NK-92 (cell line): ENCODE results near the gene KRTAP10-2.
"Not testable (repeated sequence)": the region's sequence is repeated elsewhere in the genome, so short reads cannot be mapped to it uniquely, and the experiment has no call there.

ENCODE experiments used
- DNase-seq: peaks from one replicate; lab custom pipeline; 2025; ENCODE audit not compliant: unreplicated experiment; lab: John Stamatoyannopoulos, UW

KRTAP10-2 gene

DNA sequence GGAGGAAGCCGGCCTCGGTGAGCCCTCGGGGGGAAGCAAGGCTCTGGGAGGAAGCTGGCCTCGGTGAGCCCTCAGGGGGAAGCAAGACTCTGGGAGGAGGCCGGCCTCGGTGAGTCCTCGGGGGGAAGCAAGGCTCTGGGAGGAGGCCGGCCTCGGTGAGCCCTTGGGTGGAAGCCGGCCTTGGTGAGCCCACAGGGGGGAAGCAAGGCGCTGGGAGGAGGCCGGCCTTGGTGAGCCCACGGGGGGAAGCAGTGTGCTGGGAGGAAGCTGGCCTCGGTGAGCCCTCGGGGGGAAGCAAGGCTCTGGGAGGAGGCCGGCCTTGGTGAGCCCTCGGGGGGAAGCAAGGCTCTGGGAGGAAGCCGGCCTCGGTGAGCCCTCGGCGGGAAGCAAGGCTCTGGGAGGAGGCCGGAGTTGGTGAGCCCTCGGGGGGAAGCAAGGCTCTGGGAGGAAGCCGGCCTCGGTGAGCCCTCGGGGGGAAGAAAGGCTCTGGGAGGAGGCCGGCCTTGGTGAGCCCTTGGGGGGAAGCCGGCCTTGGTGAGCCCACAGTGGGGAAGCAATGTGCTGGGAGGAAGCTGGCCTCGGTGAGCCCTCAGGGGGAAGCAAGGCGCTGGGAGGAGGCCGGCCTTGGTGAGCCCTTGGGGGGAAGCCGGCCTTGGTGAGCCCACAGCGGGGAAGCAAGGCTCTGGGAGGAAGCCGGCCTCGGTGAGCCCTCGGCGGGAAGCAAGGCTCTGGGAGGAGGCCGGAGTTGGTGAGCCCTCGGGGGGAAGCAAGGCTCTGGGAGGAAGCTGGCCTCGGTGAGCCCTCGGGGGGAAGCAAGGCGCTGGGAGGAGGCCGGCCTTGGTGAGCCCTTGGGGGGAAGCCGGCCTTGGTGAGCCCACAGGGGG, 48.1 kb downstream of the KRTAP10-2 start:
- not testable (repeated sequence) for DNase-seq

GRCh38 chr21:44502171-44502958, 48.9 kb downstream of the KRTAP10-2 start:
- DNase-seq, result no peak
